Medulla oblongata (tissue), 1 donor: ENCODE data around the gene TERT.
"Not testable (repeated sequence)": the region's sequence is repeated elsewhere in the genome, so short reads cannot be mapped to it uniquely, and the experiment has no call there.

Experiments
- DNase-seq: peaks from one replicate; pipeline ENCODE4 v3.0.0-alpha.2; 2015; ENCODE audit errors: extremely low spot score

TERT gene

GRCh38 chr5:1278656-1279442 lies 16.0 kb downstream of the TERT start:
- DNase-seq: no peak

GRCh38 chr5:1278216-1278615 lies 16.7 kb downstream of the TERT start:
- no peak for DNase-seq

DNA sequence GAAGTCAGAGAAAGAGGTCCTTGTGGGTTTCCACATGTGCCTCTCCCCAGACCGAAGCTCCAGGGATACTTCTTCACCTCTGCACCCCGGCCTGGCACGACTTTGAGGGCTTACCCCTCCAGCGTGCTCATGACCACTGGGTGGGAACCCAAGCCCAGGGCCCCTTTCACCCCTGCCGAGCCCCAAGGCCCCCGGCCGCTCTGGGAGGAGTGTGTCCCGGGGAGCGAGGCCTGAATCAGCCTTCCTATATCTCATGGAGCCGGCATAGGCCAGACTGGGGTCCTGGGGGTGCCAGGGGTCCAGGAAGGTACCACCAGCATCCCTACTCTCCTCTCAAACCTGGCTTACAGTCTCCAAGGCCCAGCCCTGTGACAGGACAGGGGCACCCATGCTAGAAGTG lies 17.1 kb downstream of the TERT start:
- DNase-seq: no peak

- no peak for DNase-seq
Observed at GRCh38 chr5:1277331-1277730, 17.5 kb downstream of the TERT start.

DNA sequence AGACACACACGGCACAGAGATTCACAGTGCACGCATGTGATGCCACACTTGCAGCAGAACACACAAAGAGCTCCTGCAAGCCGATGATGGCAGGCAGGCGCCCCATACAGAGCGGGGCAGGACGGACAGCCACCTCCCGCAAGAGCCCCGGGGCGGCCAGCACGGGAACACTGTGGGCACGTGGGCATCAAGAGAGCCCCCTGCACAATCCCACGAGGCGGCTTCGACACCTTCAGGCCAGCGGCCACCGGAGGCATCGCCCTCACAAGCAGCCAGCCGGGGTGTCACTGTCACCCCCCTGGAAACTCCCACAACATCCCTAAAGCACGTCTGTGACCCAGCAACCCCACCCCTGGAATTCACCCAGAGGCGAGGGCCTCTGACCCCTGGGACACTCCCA lies 17.9 kb downstream of the TERT start:
- no peak for DNase-seq

DNA sequence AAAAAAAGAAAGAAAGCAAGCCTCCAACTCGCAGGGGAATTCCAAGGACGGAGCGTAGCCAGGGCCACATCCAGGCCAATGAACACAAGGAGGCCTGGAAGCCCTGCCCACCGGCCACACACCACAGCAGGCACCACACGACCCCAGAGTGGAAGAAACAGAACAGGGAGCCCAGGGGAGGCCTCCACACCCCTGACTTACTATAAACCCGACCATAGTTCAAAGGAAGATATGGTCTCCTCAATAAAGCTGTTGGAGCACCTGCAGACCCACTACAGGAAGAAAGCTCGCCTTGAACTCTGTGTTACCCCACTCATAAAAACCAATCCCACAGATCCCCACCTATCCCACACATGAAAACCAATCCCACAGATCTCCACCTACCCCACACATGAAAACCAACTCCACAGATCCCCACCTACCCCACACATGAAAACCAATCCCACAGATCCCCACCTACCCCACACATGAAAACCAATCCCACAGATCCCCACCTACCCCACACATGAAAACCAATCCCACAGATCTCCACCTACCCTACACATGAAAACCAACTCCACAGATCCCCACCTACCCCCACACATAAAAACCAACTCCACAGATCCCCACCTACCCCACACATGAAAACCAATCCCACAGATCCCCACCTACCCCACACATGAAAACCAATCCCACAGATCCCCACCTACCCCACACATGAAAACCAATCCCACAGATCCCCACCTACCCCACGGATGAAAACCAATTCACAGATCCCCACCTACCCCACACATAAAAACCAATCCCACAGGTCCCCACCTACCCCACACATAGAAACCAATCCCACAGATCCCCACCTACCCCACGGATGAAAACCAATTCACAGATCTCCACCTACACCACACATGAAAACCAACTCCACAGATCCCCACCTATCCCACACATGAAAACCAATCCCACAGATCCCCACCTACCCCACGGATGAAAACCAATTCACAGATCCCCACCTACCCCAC lies 19.2 kb downstream of the TERT start:
- DNase-seq: not testable (repeated sequence)

DNA sequence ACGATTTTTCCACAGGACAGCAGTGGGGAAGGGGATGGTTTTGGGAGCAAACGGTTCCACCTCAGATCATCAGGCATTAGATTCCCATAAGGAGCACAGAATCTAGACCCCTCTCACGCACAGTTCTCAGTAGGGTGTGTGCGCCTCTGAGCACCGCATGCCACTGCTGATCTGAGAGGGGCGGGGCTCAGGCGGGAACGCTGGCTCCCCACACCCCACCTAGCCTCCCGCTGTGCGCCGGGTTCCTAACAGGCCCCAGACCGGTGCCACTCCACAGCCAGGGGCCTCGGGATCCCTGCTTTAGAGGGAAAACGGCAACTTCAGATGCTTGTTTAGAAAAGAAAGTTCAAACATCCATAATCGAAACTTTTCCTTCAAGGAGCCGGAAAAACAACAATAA lies 20.4 kb downstream of the TERT start:
- DNase-seq: no peak

GRCh38 chr5:1273745-1274144 lies 21.1 kb downstream of the TERT start:
- DNase-seq: no peak

GRCh38 chr5:1272201-1272600 lies 22.7 kb downstream of the TERT start:
- no peak for DNase-seq

DNA sequence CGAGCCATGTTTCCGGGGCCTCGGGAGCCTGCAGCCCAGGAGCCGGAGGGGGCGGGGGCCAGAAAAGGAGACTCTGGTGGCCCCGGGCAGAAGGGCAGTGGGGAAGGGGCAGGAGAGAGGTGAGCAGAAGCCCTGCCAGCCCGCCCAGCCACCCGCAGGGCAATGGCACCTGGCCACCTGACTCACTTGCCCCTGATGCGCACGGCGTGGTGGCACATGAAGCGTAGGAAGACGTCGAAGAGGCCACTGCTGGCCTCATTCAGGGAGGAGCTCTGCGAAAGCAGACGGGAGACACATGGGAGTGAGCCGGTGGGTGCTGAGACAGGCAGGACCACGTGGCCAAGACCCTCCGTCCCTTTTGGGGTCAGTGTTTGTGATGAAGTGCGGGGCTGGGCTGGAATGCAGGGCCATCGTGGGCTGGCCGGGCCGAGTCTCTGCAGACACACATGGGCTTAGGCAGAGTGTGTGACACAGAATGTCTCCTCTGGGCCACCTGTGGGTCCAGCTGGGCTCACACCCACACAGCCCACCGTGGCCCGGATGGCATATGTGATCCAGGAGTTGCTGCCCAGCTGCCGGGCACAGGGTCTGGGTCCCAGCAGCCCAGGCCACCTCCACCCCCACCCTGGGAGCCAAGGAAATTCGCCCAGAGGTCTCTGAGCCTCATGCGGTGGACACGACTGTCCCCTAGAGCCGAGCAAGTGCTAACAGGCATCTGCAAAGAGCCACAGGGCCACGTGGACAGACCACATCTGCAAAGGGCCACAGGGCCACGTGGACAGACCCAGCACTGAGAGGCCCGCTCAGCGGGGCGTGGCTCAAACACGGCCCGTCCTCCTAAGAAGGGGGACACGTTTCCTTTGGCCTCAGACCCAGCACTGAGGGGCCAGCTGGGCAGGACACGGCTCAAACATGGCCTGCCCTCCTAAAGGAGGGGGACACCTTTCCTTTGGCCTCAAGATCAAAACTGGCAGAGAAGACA lies 23.6 kb downstream of the TERT start:
- DNase-seq: no peak

DNA sequence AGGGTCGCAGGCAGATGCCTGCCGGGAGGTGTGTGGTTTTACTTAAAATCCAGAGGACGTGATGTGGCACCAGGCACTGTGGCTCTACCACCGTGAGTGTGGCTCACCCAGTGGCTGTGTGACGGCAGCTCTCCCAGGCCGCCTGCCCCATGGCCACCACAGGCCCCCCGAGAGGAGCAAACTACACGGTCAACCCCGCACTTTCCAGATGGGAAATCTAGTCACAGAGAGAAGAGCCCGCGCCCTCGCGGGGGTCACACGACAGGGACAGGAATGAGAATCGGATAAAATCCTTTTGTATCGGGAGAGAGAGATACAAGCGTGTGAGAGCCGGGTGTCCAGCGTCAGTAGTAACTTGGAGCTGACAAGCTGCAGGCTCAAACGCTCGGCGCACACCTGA lies 24.4 kb downstream of the TERT start:
- no peak for DNase-seq

- DNase-seq: no peak
Observed at GRCh38 chr5:1268666-1269065, 26.2 kb downstream of the TERT start.

GRCh38 chr5:1268056-1268455 lies 26.8 kb downstream of the TERT start:
- no peak for DNase-seq

DNA sequence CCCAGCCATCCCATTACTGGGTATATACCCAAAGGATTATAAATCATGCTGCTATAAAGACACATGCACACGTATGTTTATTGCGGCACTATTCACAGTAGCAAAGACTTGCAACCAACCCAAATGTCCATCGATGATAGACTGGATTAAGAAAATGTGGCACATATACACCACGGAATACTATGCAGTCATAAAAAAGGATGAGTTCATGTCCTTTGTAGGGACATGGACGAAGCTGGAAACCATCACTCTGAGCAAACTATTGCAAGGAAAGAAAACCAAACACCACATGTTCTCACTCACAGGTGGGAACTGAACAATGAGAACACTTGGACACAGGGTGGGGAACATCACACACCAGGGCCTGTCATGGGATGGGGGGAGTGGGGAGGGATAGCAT lies 27.4 kb downstream of the TERT start:
- not testable (repeated sequence) for DNase-seq

- DNase-seq: no peak
Observed at GRCh38 chr5:1266791-1267190, 28.1 kb downstream of the TERT start.

GRCh38 chr5:1265461-1266455 lies 29.1 kb downstream of the TERT start:
- DNase-seq: no peak

DNA sequence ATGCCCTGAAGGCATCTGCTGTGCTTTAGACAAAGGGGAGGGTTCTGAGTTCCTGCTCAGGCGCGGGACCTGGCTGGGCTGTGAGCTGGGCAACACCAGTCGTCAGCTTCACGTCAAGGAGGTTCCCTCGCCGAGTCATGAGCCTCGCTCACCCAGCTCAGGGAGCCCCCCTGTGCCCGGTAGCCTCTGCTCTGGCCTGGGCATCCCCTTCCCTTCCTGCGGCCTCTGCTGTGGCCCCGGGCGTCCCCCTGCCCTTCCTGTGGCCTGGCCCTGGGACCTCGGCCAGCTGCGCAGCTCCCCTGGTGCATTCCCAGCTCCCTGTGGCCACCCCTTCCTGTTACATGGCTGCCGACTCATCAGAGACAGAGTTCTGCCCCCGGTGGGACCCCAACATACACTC lies 29.8 kb downstream of the TERT start:
- DNase-seq: no peak

- no peak for DNase-seq
Observed at GRCh38 chr5:1264211-1264610, 30.7 kb downstream of the TERT start.

GRCh38 chr5:1262381-1262780 lies 32.5 kb downstream of the TERT start:
- no peak for DNase-seq

GRCh38 chr5:1261643-1262042 lies 33.2 kb downstream of the TERT start:
- DNase-seq: no peak
